ENCODE results near the gene TBC1D30.

Gene TBC1D30

DNA sequence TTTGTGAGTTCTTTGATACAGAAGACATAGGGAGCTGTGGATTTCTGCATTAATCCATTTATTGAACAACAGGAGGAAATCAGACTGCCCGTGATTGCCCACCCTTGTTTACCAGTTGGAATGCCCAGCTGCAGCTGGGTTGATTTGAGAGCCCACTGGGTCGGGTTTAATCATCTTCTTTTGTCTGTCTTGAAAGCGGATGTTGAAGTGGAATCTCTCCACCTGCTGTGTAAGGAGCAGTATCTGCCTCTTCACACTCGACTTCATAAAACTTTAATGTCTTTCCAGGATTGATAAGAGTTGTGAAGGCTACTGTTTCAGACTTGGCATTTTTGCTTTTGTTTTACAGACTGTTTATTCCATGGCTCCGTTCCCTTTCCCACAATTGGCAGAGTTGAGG lies 39.9 kb downstream of the TBC1D30 start:
- no peak for DNase-seq (ENCODE audit: low read depth)

- no peak for DNase-seq (ENCODE audit: low read depth)
Measured at GRCh38 chr12:64875186-64875585, 50.7 kb downstream of the TBC1D30 start.

- no peak for DNase-seq (ENCODE audit: low read depth)
Measured at GRCh38 chr12:64876388-64877071, 52.1 kb downstream of the TBC1D30 start.

GRCh38 chr12:64877363-64878004 lies 53.0 kb downstream of the TBC1D30 start:
- DNase-seq (ENCODE audit: low read depth): no peak

- no peak for DNase-seq (ENCODE audit: low read depth)
Measured at GRCh38 chr12:64882687-64883086, 58.2 kb downstream of the TBC1D30 start.

GRCh38 chr12:64883264-64884163 lies 59.1 kb downstream of the TBC1D30 start:
- no peak for DNase-seq (ENCODE audit: low read depth)

- no peak for DNase-seq (ENCODE audit: low read depth)
Measured at GRCh38 chr12:64884164-64884542, 59.7 kb downstream of the TBC1D30 start.

GRCh38 chr12:64884728-64885127 lies 60.3 kb downstream of the TBC1D30 start:
- DNase-seq (ENCODE audit: low read depth): no peak

- DNase-seq (ENCODE audit: low read depth): no peak
Measured at GRCh38 chr12:64889434-64890216, 65.2 kb downstream of the TBC1D30 start.

- peak; percentile 57 for DNase-seq (ENCODE audit: low read depth)
Measured at GRCh38 chr12:64890873-64891468, 66.5 kb downstream of the TBC1D30 start.

GRCh38 chr12:64891629-64892028 lies 67.2 kb downstream of the TBC1D30 start:
- DNase-seq (ENCODE audit: low read depth): no peak

DNA sequence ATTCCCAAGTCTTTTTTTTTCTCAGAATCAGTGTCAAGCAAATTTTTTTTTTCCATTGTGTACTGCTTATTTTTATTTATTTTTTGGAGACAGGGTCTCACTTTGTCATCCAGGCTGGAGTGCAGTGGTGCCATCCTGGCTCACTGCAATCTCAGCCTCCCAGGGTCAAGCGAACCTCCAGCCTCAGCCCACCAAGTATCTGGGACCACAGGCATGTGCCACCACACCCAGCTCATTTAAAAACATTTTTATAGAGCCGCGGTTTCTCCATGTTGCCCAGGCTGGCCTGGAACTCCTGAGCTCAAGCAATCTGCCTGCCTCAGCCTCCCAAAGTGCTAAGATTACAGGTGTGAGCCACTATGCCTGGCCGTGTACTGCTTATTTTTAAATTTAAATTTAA lies 68.1 kb downstream of the TBC1D30 start:
- DNase-seq (ENCODE audit: low read depth): no peak

DNA sequence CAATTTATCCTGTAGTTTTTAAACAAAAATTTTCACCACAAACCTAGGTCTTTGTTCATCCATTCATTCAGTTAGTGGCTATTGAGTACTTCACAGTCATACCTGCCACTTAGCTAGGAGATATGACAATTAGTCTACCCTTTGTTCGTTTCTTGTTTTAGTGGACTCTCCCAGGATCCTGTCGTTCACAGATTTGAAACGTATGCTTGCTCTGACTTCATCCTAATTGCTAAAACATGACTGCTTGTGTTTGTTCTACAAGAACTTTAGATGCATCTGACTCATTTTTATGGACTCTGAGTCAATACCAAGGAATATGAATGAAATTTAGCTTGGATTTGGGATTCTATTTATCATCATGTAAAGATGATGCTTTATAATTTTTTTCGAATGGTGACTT lies 69.5 kb downstream of the TBC1D30 start:
- DNase-seq (ENCODE audit: low read depth): peak; percentile 31

DNA sequence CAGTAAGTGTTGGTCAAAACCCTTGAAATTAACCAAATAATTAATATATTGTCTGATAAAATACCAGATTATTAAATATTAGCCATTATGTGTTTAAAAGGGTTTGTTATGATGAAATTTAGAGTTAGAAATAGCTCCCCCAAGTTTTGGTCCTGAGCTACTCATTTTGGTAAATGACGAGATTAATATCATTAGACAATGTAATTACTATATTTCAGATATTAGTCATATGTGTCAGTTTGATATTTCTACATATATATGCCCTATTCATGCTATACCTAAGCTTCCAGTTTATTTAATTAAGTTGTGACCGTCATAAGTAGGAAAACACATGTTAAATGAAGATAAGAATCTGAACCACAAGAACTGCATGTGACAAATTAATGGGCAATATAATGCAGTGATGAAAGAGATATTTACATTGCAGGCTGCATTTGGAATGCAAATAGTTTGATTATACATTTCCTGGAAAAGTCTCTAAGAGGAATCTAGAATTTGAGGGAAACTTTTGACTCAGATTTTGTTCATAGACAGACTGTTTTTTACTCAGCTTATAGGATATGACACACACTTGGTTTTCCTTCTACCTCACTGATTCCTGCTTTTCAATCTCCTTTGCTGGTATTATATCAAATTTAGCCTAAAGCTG lies 70.5 kb downstream of the TBC1D30 start:
- DNase-seq (ENCODE audit: low read depth): no peak

DNA sequence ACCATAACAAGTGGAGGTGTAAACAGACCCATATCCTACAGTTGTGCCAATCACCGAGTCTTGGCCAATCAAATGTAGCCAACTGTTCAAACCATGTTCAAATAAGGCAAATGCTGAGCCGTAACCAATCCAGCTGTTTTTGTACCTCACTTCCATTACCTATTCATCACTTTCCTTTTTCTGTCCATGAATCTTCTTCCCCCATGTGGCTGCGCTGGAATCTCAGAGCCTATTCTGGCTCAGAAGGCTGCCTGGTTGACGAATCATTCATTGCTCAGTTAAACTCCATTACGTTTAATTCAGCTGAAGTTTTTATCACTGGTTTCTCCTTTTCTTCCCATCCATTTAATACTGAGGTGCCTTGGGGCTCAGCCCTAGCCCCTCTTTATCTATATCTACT lies 71.1 kb downstream of the TBC1D30 start:
- no peak for DNase-seq (ENCODE audit: low read depth)

DNA sequence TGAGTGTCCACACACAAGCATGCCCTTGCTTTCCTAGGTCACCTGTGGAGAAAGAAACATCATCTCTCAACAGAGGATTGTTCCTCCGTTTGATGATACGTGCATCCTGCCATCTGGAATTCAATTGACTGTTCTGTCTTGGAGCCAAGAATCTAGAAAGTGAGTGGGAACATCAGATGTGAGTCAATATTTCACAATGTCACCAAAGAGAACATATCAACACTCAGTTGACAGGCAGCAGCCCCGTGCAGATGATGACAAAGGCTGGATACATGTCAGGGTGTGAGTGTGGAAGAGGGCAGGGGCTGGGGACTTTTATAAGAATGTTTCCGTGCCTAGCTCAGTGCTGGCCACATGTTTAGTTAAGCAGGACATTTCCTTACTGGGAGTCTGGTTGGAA lies 76.1 kb downstream of the TBC1D30 start:
- DNase-seq (ENCODE audit: low read depth): peak; percentile 14

- no peak for DNase-seq (ENCODE audit: low read depth)
Measured at GRCh38 chr12:64903479-64904152, 79.2 kb downstream of the TBC1D30 start.

- DNase-seq (ENCODE audit: low read depth): no peak
Measured at GRCh38 chr12:64907097-64907496, 82.7 kb downstream of the TBC1D30 start.

DNA sequence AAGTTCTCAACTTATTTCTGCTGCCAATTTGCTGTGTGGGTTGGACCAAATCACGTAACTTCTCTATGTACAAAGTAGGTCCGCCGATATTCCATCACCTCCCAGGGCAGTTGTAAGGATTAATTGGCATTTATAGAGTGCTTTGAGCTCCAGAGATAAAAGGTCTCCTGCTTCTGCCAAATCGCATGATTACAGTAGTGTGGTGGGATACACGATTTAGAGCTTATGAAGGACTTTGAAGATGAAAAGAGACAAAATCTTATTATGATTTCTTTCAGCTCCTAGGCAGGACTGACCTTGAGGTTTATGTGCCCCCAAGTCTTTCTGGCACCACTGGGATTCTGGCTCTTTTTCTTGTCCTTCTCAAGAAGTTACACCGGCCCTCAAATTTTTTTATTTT lies 84.7 kb downstream of the TBC1D30 start:
- DNase-seq (ENCODE audit: low read depth): no peak

DNA sequence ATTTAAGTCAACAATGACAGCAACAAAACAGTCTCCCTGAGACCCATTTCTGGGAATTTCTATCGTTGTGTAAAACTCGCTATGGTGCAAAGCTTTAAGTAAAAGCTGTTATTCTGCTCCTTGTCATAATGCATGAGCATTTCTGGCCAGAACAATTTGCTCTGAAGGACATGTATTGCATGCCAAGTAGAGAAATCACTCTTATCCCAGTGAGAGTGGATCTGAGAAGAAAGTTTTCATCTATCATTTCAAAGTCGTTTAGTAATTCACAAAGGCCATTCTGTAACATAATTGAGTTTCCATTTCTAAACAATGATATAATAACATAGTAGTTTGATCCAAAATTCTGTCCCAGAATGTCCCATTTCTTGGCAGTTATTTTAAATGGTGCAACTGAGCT lies 86.6 kb downstream of the TBC1D30 start:
- no peak for DNase-seq (ENCODE audit: low read depth)

- DNase-seq (ENCODE audit: low read depth): no peak
Measured at GRCh38 chr12:64911912-64912311, 87.5 kb downstream of the TBC1D30 start.
